ENCODE data around the gene P2RX4. TPM values are rescaled to one million over a fixed set of nuclear protein-coding genes. Genes with fewer than 3 reads are reported as not detected.
A peak's percentile ranks its signal among the peaks of the same experiment; 100 is the strongest.
"Not testable (repeated sequence)": the region's sequence is repeated elsewhere in the genome, so short reads cannot be mapped to it uniquely, and the experiment has no call there.

The P2RX4 gene, protein sequence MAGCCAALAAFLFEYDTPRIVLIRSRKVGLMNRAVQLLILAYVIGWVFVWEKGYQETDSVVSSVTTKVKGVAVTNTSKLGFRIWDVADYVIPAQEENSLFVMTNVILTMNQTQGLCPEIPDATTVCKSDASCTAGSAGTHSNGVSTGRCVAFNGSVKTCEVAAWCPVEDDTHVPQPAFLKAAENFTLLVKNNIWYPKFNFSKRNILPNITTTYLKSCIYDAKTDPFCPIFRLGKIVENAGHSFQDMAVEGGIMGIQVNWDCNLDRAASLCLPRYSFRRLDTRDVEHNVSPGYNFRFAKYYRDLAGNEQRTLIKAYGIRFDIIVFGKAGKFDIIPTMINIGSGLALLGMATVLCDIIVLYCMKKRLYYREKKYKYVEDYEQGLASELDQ
- total RNA-seq (2014; rRNA removed; shearing (Covaris generic)): 16.3 and 16.6 TPM in 2 replicates
- polyA plus RNA-seq (2014; cell fraction: nucleus; rRNA removed): 42.4 and 64.4 TPM in 2 replicates

DNA sequence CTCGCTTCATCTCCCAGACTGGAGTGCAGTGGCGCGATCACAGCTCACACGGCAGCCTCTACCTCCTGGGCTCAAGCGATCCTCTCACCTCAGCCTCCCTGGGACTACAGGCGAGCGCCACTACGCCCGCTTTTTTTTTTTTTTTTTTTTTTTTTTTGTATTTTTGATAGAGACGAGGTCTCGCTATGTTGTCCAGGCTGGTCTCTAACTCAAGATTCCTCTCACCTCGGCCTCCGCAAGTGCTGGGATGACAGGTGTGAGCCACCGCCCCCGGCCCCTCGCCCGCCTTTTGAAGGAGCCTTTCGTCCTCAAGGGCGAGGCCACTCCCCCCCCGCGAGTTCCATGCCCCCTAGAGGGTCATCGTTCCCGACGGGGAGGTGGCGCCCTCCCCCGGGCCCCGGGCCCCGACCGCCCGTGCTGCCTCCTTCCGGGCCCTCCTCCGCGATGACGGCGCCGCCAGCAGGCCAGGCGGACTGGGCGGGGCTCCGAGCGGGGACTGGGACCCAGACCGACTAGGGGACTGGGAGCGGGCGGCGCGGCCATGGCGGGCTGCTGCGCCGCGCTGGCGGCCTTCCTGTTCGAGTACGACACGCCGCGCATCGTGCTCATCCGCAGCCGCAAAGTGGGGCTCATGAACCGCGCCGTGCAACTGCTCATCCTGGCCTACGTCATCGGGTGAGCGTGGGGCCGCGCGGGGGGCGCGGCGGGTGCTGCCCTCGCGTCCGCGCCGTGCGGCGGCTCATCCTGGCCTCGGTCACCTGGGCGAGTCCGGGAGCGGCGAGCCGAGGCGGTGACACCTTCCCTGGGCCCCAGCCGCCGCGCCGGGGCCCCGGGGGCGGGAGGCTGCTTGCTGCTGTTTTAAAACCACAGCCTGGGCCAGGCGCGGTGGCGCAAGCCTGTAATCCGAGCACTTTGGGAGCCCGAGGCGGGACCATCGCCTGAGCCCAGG lies at the start of gene P2RX4:
Gene P2RX4, plus strand, starts transcription at position 506 of the 949 bp plus-strand sequence. Its CDS starts 36 bp downstream, at position 542.
- DNase-seq (ENCODE audit: extremely low read depth, low read depth): peak; percentile 78

DNA sequence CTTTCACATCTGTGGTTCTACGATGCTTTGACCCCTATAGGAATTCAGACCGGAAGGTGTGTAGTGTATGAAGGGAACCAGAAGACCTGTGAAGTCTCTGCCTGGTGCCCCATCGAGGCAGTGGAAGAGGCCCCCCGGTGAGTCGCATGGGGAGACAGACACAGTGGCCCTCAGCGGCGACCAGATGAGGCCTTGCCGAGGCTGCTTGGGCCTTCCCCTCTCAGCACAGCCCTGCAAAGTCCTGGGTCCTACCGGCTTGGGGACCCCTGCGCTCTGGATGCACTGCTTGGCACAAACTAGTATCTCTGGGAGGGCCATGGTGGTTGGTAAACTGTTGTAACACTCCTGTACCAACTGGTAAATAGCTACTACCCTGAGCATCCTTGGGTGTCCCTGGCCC lies 47.5 kb upstream of the P2RX4 start:
- DNase-seq (ENCODE audit: extremely low read depth, low read depth): no peak

DNA sequence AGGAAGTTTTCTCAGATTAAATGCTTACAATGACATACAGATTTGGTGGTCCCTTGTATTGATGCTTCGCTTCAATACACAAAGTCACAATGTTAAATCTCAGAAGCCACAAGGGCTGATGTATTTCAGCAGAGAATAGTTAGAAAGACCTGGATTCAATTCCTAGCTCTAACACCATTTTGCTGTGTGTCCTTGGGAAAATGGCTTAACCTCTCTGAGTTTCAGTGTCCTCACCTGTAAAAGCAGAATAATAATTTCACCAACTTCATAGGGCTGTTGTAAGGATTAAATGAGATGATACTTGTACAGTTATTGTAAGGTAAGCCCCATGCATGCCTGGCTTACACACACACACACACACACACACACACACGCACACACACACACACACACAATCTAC lies 46.9 kb upstream of the P2RX4 start:
- no peak for DNase-seq (ENCODE audit: extremely low read depth, low read depth)

DNA sequence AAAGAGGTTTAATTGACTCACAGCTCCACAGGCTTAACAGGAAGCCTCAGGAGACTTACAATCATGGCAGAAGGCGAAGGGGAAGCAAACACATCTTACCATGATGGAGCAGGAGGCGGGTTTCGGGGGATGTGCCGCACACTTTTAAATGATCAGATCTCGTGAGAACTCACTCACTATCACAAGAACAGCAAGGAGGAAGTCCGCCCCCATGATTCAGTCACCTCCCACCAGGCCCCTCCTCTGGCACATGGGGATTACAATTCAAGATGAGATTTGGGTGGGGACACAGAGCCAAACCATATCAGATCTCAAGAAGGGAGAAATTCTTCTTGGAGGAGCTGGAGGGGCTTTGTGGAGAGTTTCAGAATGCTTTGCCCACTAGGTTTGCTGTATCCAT lies 45.1 kb upstream of the P2RX4 start:
- not testable (repeated sequence) for DNase-seq (ENCODE audit: extremely low read depth, low read depth)

DNA sequence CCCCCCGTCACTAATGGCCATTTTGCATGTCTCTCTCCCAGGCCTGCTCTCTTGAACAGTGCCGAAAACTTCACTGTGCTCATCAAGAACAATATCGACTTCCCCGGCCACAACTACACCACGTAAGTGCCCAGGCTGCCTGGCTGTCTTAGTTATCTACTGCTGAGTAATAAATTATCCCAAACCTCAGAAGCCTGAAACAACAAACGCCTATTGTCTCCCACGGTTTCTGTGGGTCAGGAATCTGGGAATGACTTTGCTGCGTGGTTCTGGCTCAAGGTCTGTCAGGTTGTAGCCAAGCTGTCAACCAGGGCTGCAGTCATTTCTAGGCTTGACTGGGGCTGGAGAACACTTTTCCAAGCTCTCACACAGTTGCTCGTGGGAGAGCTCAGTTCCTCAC lies 44.6 kb upstream of the P2RX4 start:
- no peak for DNase-seq (ENCODE audit: extremely low read depth, low read depth)

DNA sequence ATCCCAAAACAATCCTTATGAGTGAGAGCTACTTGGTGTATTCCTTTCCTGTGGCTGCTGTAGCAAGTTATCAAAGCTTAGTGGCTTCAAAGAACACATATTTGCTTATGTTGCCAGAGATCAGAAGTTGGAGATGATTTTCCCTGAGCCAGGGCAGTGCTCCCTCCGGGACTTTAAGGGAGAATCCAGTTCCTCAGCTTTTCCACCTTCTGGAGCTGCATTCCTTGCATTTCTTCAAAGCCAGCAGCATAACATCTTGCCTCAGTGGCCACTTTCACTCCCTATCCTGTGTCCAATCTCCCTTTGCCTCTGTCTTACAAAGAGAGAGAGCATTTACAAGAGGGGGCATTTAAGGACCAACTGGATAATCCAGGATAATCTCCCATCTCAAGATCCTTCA lies 43.6 kb upstream of the P2RX4 start:
- no peak for DNase-seq (ENCODE audit: extremely low read depth, low read depth)

DNA sequence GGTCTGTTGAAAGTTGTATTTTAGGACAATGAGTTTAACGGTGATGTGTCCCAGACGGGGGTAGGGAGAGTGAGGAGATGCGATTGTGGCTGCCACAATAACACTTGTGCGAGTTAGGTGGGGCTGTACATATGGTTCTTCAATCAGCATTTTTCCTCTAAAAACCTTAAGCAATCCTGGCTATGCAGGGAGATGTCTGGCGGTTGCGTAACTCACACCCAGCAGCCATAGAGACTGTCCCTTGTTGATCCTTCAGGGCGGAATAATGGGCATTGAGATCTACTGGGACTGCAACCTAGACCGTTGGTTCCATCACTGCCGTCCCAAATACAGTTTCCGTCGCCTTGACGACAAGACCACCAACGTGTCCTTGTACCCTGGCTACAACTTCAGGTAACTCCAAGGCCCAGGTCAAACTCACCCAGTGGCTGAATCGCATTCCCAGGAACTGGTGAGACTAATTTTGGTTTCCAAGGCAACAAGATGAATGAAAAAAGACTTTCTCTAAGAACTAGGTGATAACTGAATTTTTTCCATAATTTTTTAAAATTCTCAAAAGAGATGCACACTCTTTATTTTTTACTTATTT lies 42.6 kb upstream of the P2RX4 start:
- DNase-seq (ENCODE audit: extremely low read depth, low read depth): no peak

DNA sequence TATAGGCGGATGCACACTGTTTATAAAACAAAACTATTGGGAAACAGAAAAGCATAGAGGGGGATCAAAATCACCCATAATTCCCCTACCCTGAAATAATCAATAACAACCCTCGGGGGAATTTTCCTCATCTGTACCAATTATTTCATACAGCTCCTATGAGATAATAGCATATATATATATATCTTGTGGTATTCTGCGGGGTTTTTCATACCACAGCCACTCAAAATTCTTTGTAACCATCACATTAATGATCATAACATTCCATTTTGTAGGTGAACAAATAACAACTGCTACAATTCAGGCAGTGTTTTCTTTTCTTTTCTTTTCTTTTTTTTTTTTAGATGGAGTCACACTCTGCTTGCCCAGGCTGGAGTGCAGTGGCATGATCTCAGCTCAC lies 42.0 kb upstream of the P2RX4 start:
- DNase-seq (ENCODE audit: extremely low read depth, low read depth): no peak

DNA sequence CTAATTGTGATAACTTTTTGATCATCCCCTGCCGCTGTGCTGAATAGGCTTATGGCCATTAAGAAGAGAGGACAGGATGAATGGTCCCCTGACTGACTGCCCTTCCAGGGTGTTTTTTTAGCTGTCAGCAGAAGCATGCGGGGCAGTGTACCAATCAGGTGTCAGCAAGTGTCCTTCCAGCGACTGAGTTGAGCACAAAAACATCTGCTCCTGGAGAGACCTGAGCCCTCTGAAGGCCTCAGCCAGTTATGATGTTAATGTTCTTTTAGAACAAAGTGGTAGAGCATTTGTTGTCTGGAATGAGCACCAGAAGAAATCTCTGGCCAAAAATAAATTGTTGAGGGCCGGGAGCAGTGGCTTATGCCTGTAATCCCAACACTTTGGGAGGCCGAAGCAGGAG lies 39.8 kb upstream of the P2RX4 start:
- DNase-seq (ENCODE audit: extremely low read depth, low read depth): no peak

DNA sequence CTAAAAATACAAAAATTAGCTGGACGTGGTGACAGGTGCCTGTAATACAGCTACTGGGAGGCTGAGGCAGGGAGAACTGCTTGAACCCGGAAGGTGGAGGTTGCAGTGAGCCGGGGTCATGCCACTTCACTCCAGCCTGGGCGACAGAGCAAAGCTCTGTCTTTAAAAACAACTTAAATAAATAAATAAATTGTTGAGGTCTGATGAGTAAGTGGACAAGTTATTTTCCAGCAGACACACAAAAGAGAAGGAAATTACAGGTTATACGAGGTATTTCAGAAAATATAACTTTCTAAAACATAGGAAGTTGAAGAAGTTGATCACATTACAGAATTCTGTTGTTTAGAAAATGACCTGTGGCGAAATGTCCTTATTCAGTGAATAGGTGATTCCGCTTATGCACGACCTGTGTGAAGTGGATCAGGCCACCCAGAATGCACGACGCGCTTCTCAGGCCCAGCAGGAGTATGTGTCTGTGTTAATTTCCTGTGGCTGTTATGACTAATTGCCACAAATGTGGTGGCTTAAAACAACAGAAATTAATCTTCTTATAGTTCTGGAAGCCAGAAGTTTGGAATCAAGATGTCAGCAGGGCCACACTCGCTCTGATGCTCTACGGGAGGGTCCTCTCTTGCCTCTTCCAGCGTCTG lies 39.2 kb upstream of the P2RX4 start:
- no peak for DNase-seq (ENCODE audit: extremely low read depth, low read depth)

DNA sequence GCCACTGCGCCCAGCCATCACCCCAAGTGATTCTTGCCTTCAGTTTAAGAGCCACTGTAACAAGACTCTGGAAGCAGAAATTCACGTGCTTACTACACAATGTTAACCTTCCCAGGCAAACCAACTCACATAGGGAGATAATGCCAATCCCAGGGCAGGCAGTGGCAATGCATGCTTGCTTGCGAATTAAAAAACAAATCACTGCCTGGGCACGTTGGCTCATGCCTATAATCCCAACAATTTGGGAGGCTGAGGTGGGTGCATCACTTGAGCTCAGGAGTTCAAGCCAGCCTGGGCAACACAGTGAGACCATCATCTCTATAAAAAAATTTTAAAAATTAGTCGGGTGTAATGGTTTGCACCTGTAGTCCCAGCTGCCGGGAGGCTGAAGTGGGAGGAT lies 37.8 kb upstream of the P2RX4 start:
- DNase-seq (ENCODE audit: extremely low read depth, low read depth): no peak

DNA sequence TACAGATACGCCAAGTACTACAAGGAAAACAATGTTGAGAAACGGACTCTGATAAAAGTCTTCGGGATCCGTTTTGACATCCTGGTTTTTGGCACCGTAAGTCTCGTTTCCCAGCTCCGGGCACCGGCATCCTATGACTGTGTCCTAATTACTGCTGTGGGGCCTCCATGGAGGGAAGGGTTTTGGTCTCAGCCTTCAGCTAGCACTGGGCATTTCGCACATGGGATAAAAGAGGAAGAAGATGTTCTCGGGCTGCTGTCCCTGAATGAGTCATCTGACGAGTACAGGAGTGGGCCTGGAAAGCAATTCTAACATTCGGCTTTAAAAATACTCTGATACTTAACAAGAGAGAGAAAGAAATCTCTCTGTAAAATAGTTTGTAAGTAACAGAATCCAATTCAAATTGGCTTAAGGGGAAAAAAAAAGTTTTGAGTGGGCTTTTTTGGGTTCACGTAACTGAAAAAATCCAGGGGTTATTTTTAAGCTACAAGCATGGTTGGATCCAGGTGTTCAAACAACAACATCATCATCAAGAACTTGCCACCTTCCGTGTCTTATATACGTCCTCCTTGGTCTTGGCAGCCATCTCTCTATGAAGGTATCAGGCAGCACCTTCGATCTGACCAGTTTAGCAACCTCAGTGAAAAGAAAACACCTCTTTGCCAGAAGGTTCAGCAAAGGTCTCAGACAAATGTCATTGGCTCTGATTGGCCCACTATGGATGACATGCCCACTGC lies 34.4 kb upstream of the P2RX4 start:
- DNase-seq (ENCODE audit: extremely low read depth, low read depth): no peak

DNA sequence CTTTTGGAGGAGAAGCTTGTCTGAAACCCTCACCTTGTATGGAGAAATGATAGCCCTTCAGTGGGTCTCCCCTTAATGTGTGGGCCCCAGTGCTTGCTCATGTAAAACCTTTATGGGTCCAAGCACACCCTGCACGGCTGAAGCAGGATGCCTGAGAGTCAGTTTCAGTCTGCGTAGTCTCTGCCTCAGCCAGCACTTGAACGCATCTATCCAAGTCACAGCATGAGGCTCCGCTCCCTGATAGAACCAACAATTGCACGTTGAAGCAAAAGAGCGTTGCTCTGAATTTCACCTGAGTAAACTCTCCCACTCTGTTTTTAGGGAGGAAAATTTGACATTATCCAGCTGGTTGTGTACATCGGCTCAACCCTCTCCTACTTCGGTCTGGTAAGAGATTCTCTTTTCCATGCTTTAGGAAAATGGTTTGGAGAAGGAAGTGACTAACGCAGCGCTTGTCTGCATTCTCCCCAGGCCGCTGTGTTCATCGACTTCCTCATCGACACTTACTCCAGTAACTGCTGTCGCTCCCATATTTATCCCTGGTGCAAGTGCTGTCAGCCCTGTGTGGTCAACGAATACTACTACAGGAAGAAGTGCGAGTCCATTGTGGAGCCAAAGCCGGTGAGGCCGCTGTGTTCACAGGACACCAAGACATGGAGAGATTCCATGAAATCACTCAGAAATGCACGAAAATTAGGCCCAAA lies 33.0 kb upstream of the P2RX4 start:
- no peak for DNase-seq (ENCODE audit: extremely low read depth, low read depth)

DNA sequence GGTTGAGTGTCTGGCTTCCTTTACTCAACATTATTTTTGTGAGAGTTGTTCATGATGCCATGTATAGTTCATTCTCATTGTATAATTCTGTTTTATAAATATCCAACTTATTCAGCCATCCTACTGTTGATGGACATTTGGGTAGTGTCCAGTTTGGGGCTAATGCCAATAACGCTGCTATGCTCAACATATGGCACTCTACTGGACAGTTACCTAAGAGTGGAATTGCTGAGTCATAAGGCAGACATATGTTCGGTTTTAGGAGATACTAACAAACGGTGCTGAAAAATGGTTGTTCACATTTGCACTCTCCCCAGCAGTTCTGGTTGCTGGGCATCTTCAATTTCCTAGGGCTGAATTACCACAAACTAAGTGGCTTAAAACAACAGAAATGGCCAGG lies 28.7 kb upstream of the P2RX4 start:
- DNase-seq (ENCODE audit: extremely low read depth, low read depth): peak; percentile 6

DNA sequence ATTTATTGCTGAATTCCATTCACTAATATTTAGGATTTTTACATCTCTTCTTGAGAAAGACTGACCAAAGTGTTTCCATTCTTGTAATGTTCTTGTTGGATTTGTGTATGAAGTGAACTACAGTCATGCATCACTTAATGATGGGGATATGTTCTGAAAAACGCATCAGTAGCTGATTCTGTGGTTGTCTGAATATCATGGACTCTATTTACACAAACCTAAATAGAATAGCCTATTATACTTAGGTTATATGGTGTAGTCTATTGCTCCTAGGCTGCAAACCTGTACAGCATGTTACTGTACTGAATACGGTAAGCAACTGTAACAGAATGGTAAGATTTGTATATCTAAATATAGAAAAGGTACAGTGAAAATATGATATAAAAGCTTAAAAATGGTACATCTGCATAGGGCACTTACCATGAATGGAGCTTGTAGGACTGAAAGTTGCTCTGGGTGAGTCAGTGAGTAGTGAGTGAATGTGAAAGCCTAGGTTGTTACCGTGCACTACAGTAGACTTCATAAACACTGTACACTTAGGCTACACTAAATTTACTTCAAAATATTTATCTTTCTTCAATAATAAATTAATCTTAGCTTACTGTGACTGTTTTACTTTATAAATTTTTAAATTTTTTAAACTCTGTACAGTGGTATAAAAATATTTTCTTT lies 27.6 kb upstream of the P2RX4 start:
- DNase-seq (ENCODE audit: extremely low read depth, low read depth): no peak

DNA sequence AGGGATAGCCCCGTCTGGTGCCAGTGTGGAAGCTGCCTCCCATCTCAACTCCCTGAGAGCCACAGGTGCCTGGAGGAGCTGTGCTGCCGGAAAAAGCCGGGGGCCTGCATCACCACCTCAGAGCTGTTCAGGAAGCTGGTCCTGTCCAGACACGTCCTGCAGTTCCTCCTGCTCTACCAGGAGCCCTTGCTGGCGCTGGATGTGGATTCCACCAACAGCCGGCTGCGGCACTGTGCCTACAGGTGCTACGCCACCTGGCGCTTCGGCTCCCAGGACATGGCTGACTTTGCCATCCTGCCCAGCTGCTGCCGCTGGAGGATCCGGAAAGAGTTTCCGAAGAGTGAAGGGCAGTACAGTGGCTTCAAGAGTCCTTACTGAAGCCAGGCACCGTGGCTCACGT lies 25.5 kb upstream of the P2RX4 start:
- DNase-seq (ENCODE audit: extremely low read depth, low read depth): no peak

DNA sequence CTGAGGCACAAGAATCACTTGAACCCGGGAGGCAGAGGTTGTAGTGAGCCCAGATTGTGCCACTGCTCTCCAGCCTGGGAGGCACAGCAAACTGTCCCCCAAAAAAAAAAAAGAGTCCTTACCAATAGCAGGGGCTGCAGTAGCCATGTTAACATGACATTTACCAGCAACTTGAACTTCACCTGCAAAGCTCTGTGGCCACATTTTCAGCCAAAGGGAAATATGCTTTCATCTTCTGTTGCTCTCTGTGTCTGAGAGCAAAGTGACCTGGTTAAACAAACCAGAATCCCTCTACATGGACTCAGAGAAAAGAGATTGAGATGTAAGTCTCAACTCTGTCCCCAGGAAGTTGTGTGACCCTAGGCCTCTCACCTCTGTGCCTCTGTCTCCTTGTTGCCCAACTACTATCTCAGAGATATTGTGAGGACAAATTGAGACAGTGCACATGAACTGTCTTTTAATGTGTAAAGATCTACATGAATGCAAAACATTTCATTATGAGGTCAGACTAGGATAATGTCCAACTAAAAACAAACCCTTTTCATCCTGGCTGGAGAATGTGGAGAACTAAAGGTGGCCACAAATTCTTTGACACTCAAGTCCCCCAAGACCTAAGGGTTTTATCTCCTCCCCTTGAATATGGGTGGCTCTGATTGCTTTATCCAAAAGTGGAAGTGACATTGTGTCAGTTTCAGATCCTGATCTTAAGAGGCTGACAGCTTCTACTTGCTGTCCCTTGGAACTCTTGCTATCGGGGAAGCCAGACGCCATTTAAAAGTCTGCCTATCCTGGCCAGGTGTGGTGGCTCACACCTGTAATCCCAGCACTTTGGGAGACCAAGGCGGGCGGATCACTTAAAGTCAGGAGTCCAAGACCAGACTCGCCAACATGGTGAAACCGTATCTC lies 24.7 kb upstream of the P2RX4 start:
- no peak for DNase-seq (ENCODE audit: extremely low read depth, low read depth)

DNA sequence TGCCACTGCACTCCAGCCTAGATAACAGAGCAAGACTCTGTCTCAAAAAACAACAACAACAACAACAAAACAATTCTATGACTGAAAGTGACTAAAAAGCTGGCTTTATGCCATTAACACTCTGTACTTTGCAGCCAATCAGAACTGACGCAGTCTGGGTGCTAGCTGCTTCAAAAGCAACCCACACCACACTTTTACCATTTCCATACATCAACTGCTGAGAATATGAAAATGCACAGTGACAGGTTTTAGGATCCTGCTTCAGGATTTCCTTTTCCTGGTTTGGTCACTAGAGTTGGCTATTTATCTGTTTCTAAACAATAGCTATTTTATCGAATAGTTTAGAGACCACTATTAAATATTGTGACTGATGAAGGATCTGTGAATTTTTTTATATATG lies 23.1 kb upstream of the P2RX4 start:
- DNase-seq (ENCODE audit: extremely low read depth, low read depth): no peak

Measured in NCI-H460 (cell line).